IMR-90 (cell line): ENCODE results near the gene GRN. TPM values are rescaled to one million over a fixed set of nuclear protein-coding genes. Genes with fewer than 3 reads are reported as not detected.
A peak's percentile ranks its signal among the peaks of the same experiment; 100 is the strongest.

ENCODE experiments used
- ATAC-seq: fragments of 200-7000 bp; cut with Tn5 transposase; 2 replicates; pipeline ENCODE4 v1.9.1; 2020; ENCODE audit warnings: low read depth, mild to moderate bottlenecking, moderate library complexity
- BruUV-seq: library from RNA; stranded (reverse); fragments of 400-500 nt; replicated peaks from 2 replicates; lab custom pipeline; 2021; lab: Mats Ljungman, UMichigan
- CTCF ChIA-PET: fragments of 300-600 bp; formaldehyde crosslinking; extraction: SDS; loops from one replicate; lab custom pipeline; 2021; ENCODE audit warnings: antibody characterized with exemption; lab: Yijun Ruan, JAX
- POLR2A ChIA-PET: fragments of 300-600 bp; sonication (Branson Sonifier 250); formaldehyde crosslinking; loops from one replicate; lab custom pipeline; 2022; ENCODE audit warnings: antibody characterized with exemption; ENCODE audit not compliant: unreplicated experiment; lab: Charles Lee
- DNase-seq: peaks from one replicate; pipeline ENCODE4 v3.0.0; 2013
- H2AFZ ChIP-seq: replicated peaks from 2 replicates; pipeline ENCODE3; 2013; ENCODE audit warnings: low read length, mild to moderate bottlenecking; ENCODE audit not compliant: poor library complexity
- H2AK5ac ChIP-seq: 2 replicates; pipeline ENCODE4 v1.6.1; 2013; ENCODE audit warnings: low read depth, low read length, inconsistent platforms
- H2AK9ac ChIP-seq: replicated peaks from 2 replicates; pipeline ENCODE3; 2013; ENCODE audit warnings: mild to moderate bottlenecking, low read depth, low read length, moderate library complexity; ENCODE audit not compliant: poor library complexity
- H2BK120ac ChIP-seq: 2 replicates; pipeline ENCODE4 v1.6.1; 2013; ENCODE audit warnings: low read depth, low read length, inconsistent platforms
- H2BK15ac ChIP-seq: 3 replicates; pipeline ENCODE4 v1.6.1; 2013; ENCODE audit warnings: low read depth, low read length, inconsistent platforms
- H2BK20ac ChIP-seq: 2 replicates; pipeline ENCODE4 v1.6.1; 2013; ENCODE audit warnings: low read depth, mild to moderate bottlenecking, inconsistent platforms, low read length, moderate library complexity
- H2BK5ac ChIP-seq: 2 replicates; pipeline ENCODE4 v1.6.1; 2013; ENCODE audit warnings: mild to moderate bottlenecking, low read depth, low read length, inconsistent platforms; ENCODE audit not compliant: poor library complexity, severe bottlenecking
- H3K14ac ChIP-seq: replicated peaks from 2 replicates; pipeline ENCODE4 v1.6.1; 2013; ENCODE audit warnings: low read depth, low read length, inconsistent platforms
- H3K18ac ChIP-seq: 2 replicates; pipeline ENCODE4 v1.6.1; 2013; ENCODE audit warnings: low read depth, low read length, control low read depth
- H3K23ac ChIP-seq: 2 replicates; pipeline ENCODE4 v1.6.1; 2013; ENCODE audit warnings: low read depth, low read length, inconsistent platforms
- H3K27ac ChIP-seq: 2 replicates; pipeline ENCODE4 v1.5.1; 2013; ENCODE audit warnings: mild to moderate bottlenecking, control low read depth, low read length; ENCODE audit not compliant: insufficient read depth
- H3K27me3 ChIP-seq: 2 replicates; pipeline ENCODE4 v1.6.1; 2013; ENCODE audit warnings: low read length; ENCODE audit not compliant: control insufficient read depth, insufficient read depth
- H3K36me3 ChIP-seq: 2 replicates; pipeline ENCODE4 v1.6.1; 2013; ENCODE audit warnings: low read length, mixed read lengths; ENCODE audit not compliant: control insufficient read depth, insufficient read depth
- H3K4ac ChIP-seq: 2 replicates; pipeline ENCODE4 v1.6.1; 2013; ENCODE audit warnings: low read depth, low read length, inconsistent platforms
- H3K4me1 ChIP-seq: 2 replicates; pipeline ENCODE4 v1.6.1; 2013; ENCODE audit warnings: low read length, mixed read lengths; ENCODE audit not compliant: control insufficient read depth, insufficient read depth
- H3K4me2 ChIP-seq: 2 replicates; pipeline ENCODE4 v1.6.1; 2013; ENCODE audit warnings: low read depth, mild to moderate bottlenecking, control low read depth, low read length, moderate library complexity
- H3K4me3 ChIP-seq: 2 replicates; pipeline ENCODE4 v1.5.1; 2013; ENCODE audit warnings: low read depth, mild to moderate bottlenecking, control low read depth, low read length, moderate library complexity; ENCODE audit not compliant: insufficient read depth
- H3K56ac ChIP-seq: 2 replicates; pipeline ENCODE4 v1.6.1; 2013; ENCODE audit warnings: low read length, inconsistent platforms; ENCODE audit not compliant: insufficient read depth; ENCODE audit errors: extremely low read depth
- H3K79me1 ChIP-seq, 2 experiments: 2 replicates each; pipeline ENCODE4 v1.6.1; 2013; ENCODE audit warnings: low read length in 2 of 2, inconsistent platforms in 1 of 2, low read depth in 1 of 2
- H3K9ac ChIP-seq: 2 replicates; pipeline ENCODE4 v1.6.1; 2013; ENCODE audit warnings: low read depth, low read length, control low read depth
- H3K9me1 ChIP-seq: 2 replicates; pipeline ENCODE4 v1.6.1; 2013; ENCODE audit warnings: low read length, inconsistent platforms; ENCODE audit not compliant: insufficient read depth
- H3K9me3 ChIP-seq: 2 replicates; pipeline ENCODE4 v1.6.1; 2013; ENCODE audit warnings: low read length; ENCODE audit not compliant: control insufficient read depth, insufficient read depth
- H4K20me1 ChIP-seq: 2 replicates; pipeline ENCODE4 v1.6.1; 2013; ENCODE audit warnings: low read length, inconsistent platforms; ENCODE audit not compliant: insufficient read depth
- H4K5ac ChIP-seq: 2 replicates; pipeline ENCODE4 v1.6.1; 2013; ENCODE audit warnings: mild to moderate bottlenecking, low read depth, low read length, control low read depth
- H4K8ac ChIP-seq, 2 experiments: 2 replicates each; pipeline ENCODE4 v1.6.1; 2013; ENCODE audit warnings: low read depth in 2 of 2, low read length in 2 of 2, control low read depth in 1 of 2, inconsistent platforms in 1 of 2
- H4K91ac ChIP-seq: 2 replicates; pipeline ENCODE4 v1.6.1; 2013; ENCODE audit warnings: low read depth, low read length, inconsistent platforms; ENCODE audit not compliant: insufficient read depth
- BHLHE40 ChIP-seq: fragments of 150-350 bp; IDR thresholded peaks from 2 replicates; pipeline ENCODE4 v1.6.1; 2016; ENCODE audit warnings: mild to moderate bottlenecking, low read depth, low read length
- CHD1 ChIP-seq: IDR thresholded peaks from 2 replicates; pipeline ENCODE4 v1.6.1; 2012; ENCODE audit warnings: low read depth, low read length, improper control_type of control experiment
- MAFK ChIP-seq: IDR thresholded peaks from 2 replicates; pipeline ENCODE4 v1.6.1; 2012; ENCODE audit warnings: low read depth, low read length, improper control_type of control experiment
- MAZ ChIP-seq: IDR thresholded peaks from 2 replicates; pipeline ENCODE4 v1.6.1; 2012; ENCODE audit warnings: low read depth, mild to moderate bottlenecking, low read length, improper control_type of control experiment, moderate library complexity, borderline replicate concordance
- MXI1 ChIP-seq: IDR thresholded peaks from 2 replicates; pipeline ENCODE4 v1.6.1; 2012; ENCODE audit warnings: low read depth, mild to moderate bottlenecking, low read length, moderate library complexity, borderline replicate concordance
- RAD21 ChIP-seq: IDR thresholded peaks from 2 replicates; pipeline ENCODE4 v1.6.1; 2012; ENCODE audit warnings: low read length, improper control_type of control experiment
- SMC3 ChIP-seq: fragments of 150-350 bp; IDR thresholded peaks from 2 replicates; pipeline ENCODE4 v1.6.1; 2016; ENCODE audit warnings: low read depth, mild to moderate bottlenecking, antibody characterized with exemption, low read length, moderate library complexity
- USF2 ChIP-seq: fragments of 150-350 bp; IDR thresholded peaks from 2 replicates; pipeline ENCODE4 v1.6.1; 2017; ENCODE audit warnings: mild to moderate bottlenecking, antibody characterized with exemption, low read length, low read depth
- WGBS, 2 experiments: methylation state at CpG; one replicate each; pipeline versions ENCODE4 v1.1.5 to v1.1.7; 2013; ENCODE audit warnings: missing lambda C conversion rate in 2 of 2; ENCODE audit not compliant: insufficient read length in 1 of 2; ENCODE audit errors: extremely low coverage in 2 of 2; 5-methylcytosine and 5-hydroxymethylcytosine counted together
- dilution Hi-C: fragments of 300-500 bp; cut with HindIII; formaldehyde crosslinking; loops from one replicate; pipeline ENCODE4 v1.14.3; 2018; ENCODE audit warnings: low sequenced_read_pairs; ENCODE audit not compliant: unreplicated experiment
- in situ Hi-C: fragments of 300-500 bp; cut with MboI; formaldehyde crosslinking; loops from 3 replicates; pipeline ENCODE4 v1.14.3; 2019; ENCODE audit warnings: low sequenced_read_pairs, inconsistent platforms, mixed read lengths
- intact Hi-C: fragments of 100-400 bp; cut with micrococcal nuclease; formaldehyde crosslinking; loops from 2 replicates; pipeline ENCODE4 v1.10.0; 2022
- polyA plus RNA-seq, 3 experiments: library from polyadenylated mRNA; depleted of rRNA; stranded (reverse); fragments of >200 nt; gene quantifications; 2 replicates each; pipeline ENCODE4 v1.2.3, GENCODE V29; 2012; ENCODE audit warnings: low replicate concordance in 1 of 3
- total RNA-seq: library from RNA; depleted of rRNA; stranded (reverse); fragments of >200 nt; gene quantifications from 2 replicates; pipeline ENCODE4 v1.2.3, GENCODE V29; 2012

The GRN gene
- total and polyA plus RNA-seq, 2 of the 4 experiments (the other 2 are of a cell fraction): 38.9 to 494 TPM

GRCh38 chr17:44326861-44327444 lies 18.1 kb upstream of the GRN start:
- H3K56ac ChIP-seq: no peak overlapping the region
- H2BK20ac ChIP-seq: no peak overlapping the region
- H2BK120ac ChIP-seq: no peak overlapping the region
- POLR2A ChIA-PET: interaction anchor here (0.6 to 1.0 kb wide), 4 partner anchors 10 to 114 kb away, joined by 3 to 11 read pairs (median 3); no protein-coding TSS in a partner anchor
- H3K4me3 ChIP-seq: no peak overlapping the region; the same call in 1 of the 2 replicates
- peak overlapping the region; percentile 72 for H3K4me2 ChIP-seq
- peaks cover 5 to 19% of the 10 kb centered on the region in 2 experiments; a peak in 3 of 4 replicates for H3K79me1 ChIP-seq
- H4K8ac ChIP-seq: peak overlapping the region; percentile 38 to 80; a peak in 3 of 4 replicates
- 0% methylated on average over 1 of the region's 31 CpGs; no CpG with 5 or more reads in 1 of the 2 experiments for WGBS, 2 experiments
- no TSS peak for BruUV-seq
- CTCF ChIA-PET: interaction anchor here (1.2 kb wide), 1 partner anchor 19 kb away, joined by 3 read pairs; no protein-coding TSS in a partner anchor
- no peak overlapping the region for H3K18ac ChIP-seq
- no peak overlapping the region for H2AK5ac ChIP-seq
- H3K9ac ChIP-seq: peak overlapping the region; percentile 30; the same call in 1 of the 2 replicates
- peak overlapping the region; percentile 22 for H2BK5ac ChIP-seq
- H4K20me1 ChIP-seq: peaks cover 7% of the 10 kb centered on the region
- H3K9me1 ChIP-seq: peaks cover 11% of the 10 kb centered on the region
- H2AK9ac ChIP-seq: peak overlapping the region; percentile 56
- dilution Hi-C loops: no loop called here
- H3K9me3 ChIP-seq: no peaks in the 10 kb centered on the region
- H2AFZ ChIP-seq: peak overlapping the region; percentile 87
- H2BK15ac ChIP-seq: no peak overlapping the region
- TF ChIP-seq USF2: peak; percentile 87
- no peak for TF ChIP-seq CHD1
- TF ChIP-seq MAFK: no peak
- 0 out of 2 replicates have a peak, but pooled peaks have one; percentile 9 for TF ChIP-seq SMC3
- no peak for TF ChIP-seq RAD21
- TF ChIP-seq MXI1: peak; percentile 94
- peak; percentile 97 for TF ChIP-seq MAZ
- peak; percentile 90 for TF ChIP-seq BHLHE40
- in situ Hi-C loops: loop anchor here (5.0 kb wide), 1 partner anchor 105 kb away; no protein-coding TSS in a partner anchor
- peaks cover 3% of the 10 kb centered on the region; the same call in 1 of the 2 replicates for H3K36me3 ChIP-seq
- ATAC-seq (peak; percentile 70), DNase-seq (peak; percentile 97)
- no peak overlapping the region for H4K91ac ChIP-seq
- H3K14ac ChIP-seq: no peak overlapping the region
- H3K4me1 ChIP-seq: peaks cover 9% of the 10 kb centered on the region
- no peaks in the 10 kb centered on the region for H3K27me3 ChIP-seq
- 0 out of 2 replicates have a peak overlapping the region, but pooled peaks have one; percentile 7 for H3K27ac ChIP-seq
- peak overlapping the region; percentile 39 for H3K4ac ChIP-seq
- H3K23ac ChIP-seq: no peak overlapping the region
- peak overlapping the region; percentile 88 for H4K5ac ChIP-seq
- intact Hi-C loops: loop anchor here (5.0 kb wide), 1 partner anchor 125 kb away; no protein-coding TSS in a partner anchor
